Left ventricle myocardium inferior (tissue), 1 donor: ENCODE data around the gene EML3. TPM values are rescaled to one million over a fixed set of nuclear protein-coding genes. Genes with fewer than 3 reads are reported as not detected.
"Not testable (repeated sequence)": the region's sequence is repeated elsewhere in the genome, so short reads cannot be mapped to it uniquely, and the experiment has no call there.

Experiments
- DNase-seq: peaks from one replicate; pipeline ENCODE4 v3.0.0-alpha.2; 2020
- H3K27ac ChIP-seq: fragments of 200-600 bp; replicated peaks from 2 replicates; pipeline ENCODE4 v1.8.0; 2021
- H3K27me3 ChIP-seq: fragments of 200-600 bp; 2 replicates; pipeline ENCODE4 v1.8.0; 2021; ENCODE audit warnings: low read depth
- H3K36me3 ChIP-seq: fragments of 200-600 bp; 2 replicates; pipeline ENCODE4 v1.8.0; 2021
- H3K4me1 ChIP-seq: fragments of 200-600 bp; 2 replicates; pipeline ENCODE4 v1.8.0; 2021
- H3K4me3 ChIP-seq: fragments of 200-600 bp; 2 replicates; pipeline ENCODE4 v1.8.0; 2021; ENCODE audit warnings: mild to moderate bottlenecking, moderate library complexity
- H3K9me3 ChIP-seq: fragments of 200-600 bp; replicated peaks from 2 replicates; pipeline ENCODE4 v1.8.0; 2021
- intact Hi-C: fragments of 100-400 bp; cut with micrococcal nuclease; formaldehyde crosslinking; loops from one replicate; pipeline ENCODE4 v1.11.0; 2022
- total RNA-seq: library from RNA; stranded (reverse); fragmentation: NEBNext Ultra II Directional; extraction: Animal tissue kit (Norgen Biotek cat#: 25700); gene quantifications from one replicate; pipeline ENCODE4 v1.2.1, GENCODE V29; 2021
- TF ChIP-seq, protein P1 (sequence below): fragments of 200-600 bp; IDR thresholded peaks from 2 replicates; pipeline ENCODE4 v1.8.0; 2021; ENCODE audit warnings: antibody characterized with exemption, mild to moderate bottlenecking, borderline replicate concordance
- donor health status: DM: no; HTN: yes; CAD: no; lungs with severe emphysema.

EML3 gene
- total RNA-seq, 1 donor from 2014 or later: 14.6 TPM

DNA sequence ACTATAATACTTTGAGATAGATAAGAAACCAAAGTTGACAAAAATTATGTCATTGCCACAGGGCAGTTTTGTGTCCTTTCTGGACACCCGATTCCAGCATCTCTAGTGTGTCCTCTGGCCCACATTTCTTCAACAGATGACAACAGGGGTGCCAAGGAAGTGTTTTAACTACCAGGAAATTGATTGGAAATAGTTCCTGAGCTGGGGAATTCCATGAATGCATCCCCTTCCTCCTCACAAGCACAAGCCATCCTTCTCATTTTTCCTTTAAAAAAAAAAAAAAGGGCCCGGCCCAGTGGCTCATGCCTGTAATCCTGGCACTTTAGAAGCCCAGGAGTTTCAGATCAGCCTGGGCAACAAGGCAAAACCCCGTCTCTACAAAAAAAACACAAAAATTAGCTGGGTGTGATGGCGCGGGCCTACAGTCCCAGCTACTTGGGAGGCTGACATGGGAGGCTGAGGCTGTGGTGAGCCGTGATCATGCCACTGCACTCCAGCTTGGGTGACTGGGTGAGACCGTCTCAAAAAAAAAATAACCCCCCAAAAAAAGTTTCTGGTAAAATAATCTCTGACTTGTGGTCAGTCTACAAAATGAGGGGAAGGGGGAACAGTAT, 10.0 kb upstream of the EML3 start:
- no peaks in the 10 kb centered on the region for H3K9me3 ChIP-seq
- peaks cover 29% of the 10 kb centered on the region for H3K4me1 ChIP-seq
- H3K36me3 ChIP-seq: peaks cover 27% of the 10 kb centered on the region
- TF ChIP-seq, protein P1, sequence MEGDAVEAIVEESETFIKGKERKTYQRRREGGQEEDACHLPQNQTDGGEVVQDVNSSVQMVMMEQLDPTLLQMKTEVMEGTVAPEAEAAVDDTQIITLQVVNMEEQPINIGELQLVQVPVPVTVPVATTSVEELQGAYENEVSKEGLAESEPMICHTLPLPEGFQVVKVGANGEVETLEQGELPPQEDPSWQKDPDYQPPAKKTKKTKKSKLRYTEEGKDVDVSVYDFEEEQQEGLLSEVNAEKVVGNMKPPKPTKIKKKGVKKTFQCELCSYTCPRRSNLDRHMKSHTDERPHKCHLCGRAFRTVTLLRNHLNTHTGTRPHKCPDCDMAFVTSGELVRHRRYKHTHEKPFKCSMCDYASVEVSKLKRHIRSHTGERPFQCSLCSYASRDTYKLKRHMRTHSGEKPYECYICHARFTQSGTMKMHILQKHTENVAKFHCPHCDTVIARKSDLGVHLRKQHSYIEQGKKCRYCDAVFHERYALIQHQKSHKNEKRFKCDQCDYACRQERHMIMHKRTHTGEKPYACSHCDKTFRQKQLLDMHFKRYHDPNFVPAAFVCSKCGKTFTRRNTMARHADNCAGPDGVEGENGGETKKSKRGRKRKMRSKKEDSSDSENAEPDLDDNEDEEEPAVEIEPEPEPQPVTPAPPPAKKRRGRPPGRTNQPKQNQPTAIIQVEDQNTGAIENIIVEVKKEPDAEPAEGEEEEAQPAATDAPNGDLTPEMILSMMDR: no peak
- DNase-seq: no peak
- H3K27me3 ChIP-seq: no peaks in the 10 kb centered on the region
- peak overlapping the region; percentile 83 for H3K4me3 ChIP-seq
- intact Hi-C loops: no loop called here
- H3K27ac ChIP-seq: peak overlapping the region; percentile 91

GRCh38 chr11:62621567-62622470, 9.2 kb upstream of the EML3 start, which contains the start of gene B3GAT3:
TSS of gene B3GAT3 (minus strand) at chr11:62621986. CDS start at chr11:62621947, 39 bp downstream.
- Histone ChIP-seq H3K9me3 (no peaks in the 10 kb centered on the region), H3K4me1 (peaks cover 29% of the 10 kb centered on the region)
- intact Hi-C loops: no loop called here

GRCh38 chr11:62621027-62621566, 8.5 kb upstream of the EML3 start:
- Histone ChIP-seq H3K27ac (peak overlapping the region; percentile 91), H3K9me3 (no peaks in the 10 kb centered on the region), H3K27me3 (no peaks in the 10 kb centered on the region), H3K36me3 (peaks cover 28% of the 10 kb centered on the region), H3K4me3 (peak overlapping the region; percentile 83), H3K4me1 (peaks cover 29% of the 10 kb centered on the region)
- TF ChIP-seq, protein P1: no peak
- intact Hi-C loops: no loop called here
- DNase-seq: no peak

More at GRCh38 chr11:62621567-62622470, 9.2 kb upstream of the EML3 start, which contains the start of gene B3GAT3:
- TF ChIP-seq, protein P1: peak; percentile 25
- Histone ChIP-seq H3K27ac (peak within 1 kb of the TSS; percentile 91), H3K27me3 (no peaks in the 10 kb centered on the region), H3K36me3 (peaks cover 28% of the 10 kb centered on the region), H3K4me3 (peak within 1 kb of the TSS; percentile 83)
- DNase-seq: peak; percentile 98

DNA sequence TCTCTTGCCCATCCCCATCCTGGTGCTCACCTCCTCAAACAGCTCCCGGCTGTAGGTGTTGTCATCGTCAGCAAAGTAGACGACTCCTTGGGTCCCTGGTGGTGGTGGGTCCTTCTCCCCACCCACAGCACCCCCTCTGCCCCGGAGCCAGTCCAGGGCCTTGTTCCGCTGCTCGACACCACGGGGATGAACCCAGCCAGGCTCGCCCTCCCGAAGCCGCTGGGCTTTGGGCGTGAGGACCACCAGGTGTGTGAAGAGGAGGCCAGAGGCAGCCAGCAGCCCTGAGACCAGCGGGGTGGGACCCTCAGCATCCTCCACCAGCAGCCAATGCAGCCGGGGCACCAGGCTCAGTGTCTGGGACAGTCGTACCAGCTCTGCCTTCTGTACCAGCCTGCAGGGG, 4.4 kb upstream of the EML3 start:
- H3K4me1 ChIP-seq: peaks cover 37% of the 10 kb centered on the region
- H3K27me3 ChIP-seq, H3K9me3 ChIP-seq, intact Hi-C loops, H3K4me3 ChIP-seq, DNase-seq, H3K27ac ChIP-seq: not testable (repeated sequence)
- peaks cover 25% of the 10 kb centered on the region for H3K36me3 ChIP-seq

DNA sequence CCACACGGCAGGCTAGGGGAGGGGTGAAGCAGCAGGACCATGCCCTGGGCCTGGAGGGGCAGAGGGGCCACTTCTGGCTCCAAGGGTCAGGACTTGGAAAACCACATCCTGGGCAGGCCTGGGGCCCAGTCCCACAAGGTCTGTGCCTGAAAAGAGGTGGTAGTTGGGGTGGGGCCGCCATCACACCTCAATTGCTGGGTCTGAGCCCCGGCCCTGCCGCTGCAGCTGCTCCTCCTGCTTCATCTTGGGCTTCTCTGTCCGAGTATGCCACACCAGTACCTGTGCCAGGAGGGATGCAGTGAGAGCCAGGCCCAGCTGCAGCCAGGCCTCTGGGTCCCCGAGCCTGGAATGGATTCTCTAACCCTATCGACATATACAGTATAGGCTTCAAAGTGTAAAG, 2.9 kb upstream of the EML3 start:
- peaks cover 38% of the 10 kb centered on the region for H3K4me1 ChIP-seq
- H3K36me3 ChIP-seq: peaks cover 25% of the 10 kb centered on the region
- TF ChIP-seq, protein P1: no peak
- no peaks in the 10 kb centered on the region for H3K27me3 ChIP-seq
- no peak overlapping the region for H3K4me3 ChIP-seq
- intact Hi-C loops: no loop called here
- no peaks in the 10 kb centered on the region for H3K9me3 ChIP-seq
- DNase-seq: no peak
- no peak overlapping the region for H3K27ac ChIP-seq
